ENCODE results near the gene BST2. TPM values are rescaled to one million over a fixed set of nuclear protein-coding genes. Genes with fewer than 3 reads are reported as not detected.

BST2 gene
- total RNA-seq, 4 donors from 2014 or later = 25.3 to 59.7 (median 51.0) TPM

DNA sequence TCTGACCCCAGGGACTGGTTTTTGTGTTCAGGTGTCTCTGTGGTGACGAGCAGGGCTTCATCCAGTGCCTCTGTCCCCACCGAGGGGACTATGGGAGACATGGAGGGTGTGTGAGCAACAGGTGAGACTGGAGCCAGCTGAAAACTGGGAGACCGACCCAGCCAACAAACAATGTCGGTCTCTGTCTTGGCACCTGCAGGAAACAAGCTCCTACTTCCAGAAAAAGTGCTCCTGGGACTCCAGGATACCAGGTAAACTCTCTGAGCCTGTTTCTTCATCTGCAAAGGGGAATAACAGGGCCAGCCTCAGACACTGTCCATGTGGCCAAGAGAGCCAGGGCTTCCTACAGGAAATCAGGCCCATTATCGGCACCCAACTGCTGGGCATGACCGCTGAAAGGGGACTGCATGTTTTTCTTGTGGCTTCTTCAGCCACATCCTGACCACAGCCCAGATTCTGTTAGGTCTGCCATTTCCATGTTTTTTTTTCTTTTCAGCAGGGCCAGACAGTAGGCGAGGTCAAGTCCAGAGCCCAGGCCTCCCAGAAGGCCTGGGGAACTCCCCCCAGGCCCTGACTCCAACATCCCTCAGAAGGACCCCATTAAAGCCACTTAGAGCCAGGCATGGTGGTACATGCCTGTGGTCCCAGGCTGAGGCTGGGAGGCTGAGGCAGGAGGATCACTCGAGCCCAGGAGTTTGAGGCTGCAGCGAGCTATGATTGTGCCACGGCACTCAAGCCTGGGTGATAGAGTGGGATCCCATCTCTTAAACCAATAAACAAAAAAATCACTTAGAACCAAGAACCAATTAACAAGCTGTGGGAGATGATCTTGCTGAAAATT, 836 bp upstream of the BST2 start:
- Histone ChIP-seq H3K36me3 (peaks cover 0 to 3% (median 0%) of the 10 kb centered on the region in 4 donors), H3K4me3 (peak overlapping the region; percentile 43 to 56 (median 48)), H3K9me3 (no peaks in the 10 kb centered on the region), H3K4me1 (peaks cover 5 to 40% (median 27%) of the 10 kb centered on the region in 4 donors), H3K27ac (replicated peaks in 1 of 4) (peak overlapping the region; percentile 71 to 79 (median 76)), H3K27me3 (peaks cover 0 to 23% (median 2%) of the 10 kb centered on the region in 4 donors)
- 74% methylated on average over 10 of the region's 10 CpGs for WGBS
- intact Hi-C loops (cut with DNase I) = no loop called here
- TF ChIP-seq POLR2AphosphoS5 (IDR thresholded peaks at IDR 0.05) (no peak), EP300 (IDR thresholded peaks at IDR 0.05) (no peak), POLR2A (IDR thresholded peaks at IDR 0.05; ENCODE audit: low read depth) (no peak)
- TF ChIP-seq, protein P1, sequence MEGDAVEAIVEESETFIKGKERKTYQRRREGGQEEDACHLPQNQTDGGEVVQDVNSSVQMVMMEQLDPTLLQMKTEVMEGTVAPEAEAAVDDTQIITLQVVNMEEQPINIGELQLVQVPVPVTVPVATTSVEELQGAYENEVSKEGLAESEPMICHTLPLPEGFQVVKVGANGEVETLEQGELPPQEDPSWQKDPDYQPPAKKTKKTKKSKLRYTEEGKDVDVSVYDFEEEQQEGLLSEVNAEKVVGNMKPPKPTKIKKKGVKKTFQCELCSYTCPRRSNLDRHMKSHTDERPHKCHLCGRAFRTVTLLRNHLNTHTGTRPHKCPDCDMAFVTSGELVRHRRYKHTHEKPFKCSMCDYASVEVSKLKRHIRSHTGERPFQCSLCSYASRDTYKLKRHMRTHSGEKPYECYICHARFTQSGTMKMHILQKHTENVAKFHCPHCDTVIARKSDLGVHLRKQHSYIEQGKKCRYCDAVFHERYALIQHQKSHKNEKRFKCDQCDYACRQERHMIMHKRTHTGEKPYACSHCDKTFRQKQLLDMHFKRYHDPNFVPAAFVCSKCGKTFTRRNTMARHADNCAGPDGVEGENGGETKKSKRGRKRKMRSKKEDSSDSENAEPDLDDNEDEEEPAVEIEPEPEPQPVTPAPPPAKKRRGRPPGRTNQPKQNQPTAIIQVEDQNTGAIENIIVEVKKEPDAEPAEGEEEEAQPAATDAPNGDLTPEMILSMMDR (IDR thresholded peaks at IDR 0.05) = no peak
- no peak for DNase-seq (ENCODE audit: extremely low spot score)

DNA sequence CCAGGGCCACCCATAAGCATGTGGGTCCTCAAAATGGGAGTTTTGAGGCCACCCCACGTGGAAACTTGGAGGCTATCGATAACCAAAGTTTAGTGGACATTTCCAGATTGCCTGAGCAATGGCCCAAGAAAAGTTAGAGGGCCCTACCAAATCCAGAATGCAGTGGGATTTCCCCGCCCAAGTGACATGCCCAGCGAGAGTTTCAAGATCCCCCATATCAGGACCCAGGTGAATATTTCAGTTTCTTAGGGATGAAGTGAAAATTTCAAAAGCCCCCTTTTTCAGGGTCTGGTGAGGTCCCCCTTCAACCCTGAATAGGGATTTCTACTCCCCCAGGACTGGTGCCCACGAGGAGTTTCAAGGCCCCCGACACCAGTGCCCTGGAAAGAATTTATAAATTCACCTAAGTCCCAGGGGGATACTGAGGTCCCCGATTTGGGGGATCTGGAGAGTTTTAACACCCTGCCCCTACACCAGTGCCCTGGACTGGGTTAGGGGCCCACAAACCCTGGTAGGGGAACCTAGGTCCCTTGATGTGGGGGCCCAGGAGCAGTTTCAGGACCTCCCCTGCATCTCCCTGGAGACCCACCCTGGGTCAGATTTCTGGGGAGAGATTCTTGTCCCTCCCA, 695 bp downstream of the BST2 start:
- intact Hi-C loops (cut with DNase I) = no loop called here
- 74% methylated on average over 6 of the region's 7 CpGs for WGBS
- H3K27ac ChIP-seq (replicated peaks in 1 of 4) = peak overlapping the region; percentile 71 to 79 (median 76)

DNA sequence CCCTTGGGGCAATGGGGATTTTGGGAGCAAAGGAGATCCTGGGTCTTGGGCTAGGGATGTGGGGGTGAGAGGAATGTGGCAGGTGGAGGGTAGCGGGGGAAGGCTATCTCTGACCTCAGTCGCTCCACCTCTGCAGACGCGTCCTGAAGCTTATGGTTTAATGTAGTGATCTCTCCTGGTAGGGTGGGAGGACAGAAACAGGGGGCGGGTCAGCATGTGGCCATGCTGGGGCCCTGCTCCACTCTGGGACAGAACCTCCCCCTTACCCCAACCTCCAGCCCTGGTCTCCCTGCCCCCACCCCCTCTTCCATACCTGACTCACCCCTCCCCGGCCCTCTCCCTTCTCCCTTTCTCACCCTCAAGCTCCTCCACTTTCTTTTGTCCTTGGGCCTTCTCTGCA, 1.4 kb downstream of the BST2 start:
- intact Hi-C loops (cut with DNase I) = no loop called here

More for the DNA sequence above, 695 bp downstream of the BST2 start:
- peaks cover 0 to 13% (median 0%) of the 10 kb centered on the region in 4 donors for H3K36me3 ChIP-seq
- no peak for TF ChIP-seq EP300 (IDR thresholded peaks at IDR 0.05)
- TF ChIP-seq POLR2A (IDR thresholded peaks at IDR 0.05; ENCODE audit: low read depth) = no peak
- TF ChIP-seq, protein P1 (IDR thresholded peaks at IDR 0.05) = no peak
- TF ChIP-seq POLR2AphosphoS5 (IDR thresholded peaks at IDR 0.05) = no peak
- DNase-seq (ENCODE audit: extremely low spot score) = no peak
- H3K9me3 ChIP-seq = no peaks in the 10 kb centered on the region
- peak overlapping the region; percentile 43 to 56 (median 48) for H3K4me3 ChIP-seq
- peaks cover 11 to 40% (median 27%) of the 10 kb centered on the region in 4 donors for H3K4me1 ChIP-seq
- peaks cover 0 to 38% (median 2%) of the 10 kb centered on the region in 4 donors for H3K27me3 ChIP-seq

DNA sequence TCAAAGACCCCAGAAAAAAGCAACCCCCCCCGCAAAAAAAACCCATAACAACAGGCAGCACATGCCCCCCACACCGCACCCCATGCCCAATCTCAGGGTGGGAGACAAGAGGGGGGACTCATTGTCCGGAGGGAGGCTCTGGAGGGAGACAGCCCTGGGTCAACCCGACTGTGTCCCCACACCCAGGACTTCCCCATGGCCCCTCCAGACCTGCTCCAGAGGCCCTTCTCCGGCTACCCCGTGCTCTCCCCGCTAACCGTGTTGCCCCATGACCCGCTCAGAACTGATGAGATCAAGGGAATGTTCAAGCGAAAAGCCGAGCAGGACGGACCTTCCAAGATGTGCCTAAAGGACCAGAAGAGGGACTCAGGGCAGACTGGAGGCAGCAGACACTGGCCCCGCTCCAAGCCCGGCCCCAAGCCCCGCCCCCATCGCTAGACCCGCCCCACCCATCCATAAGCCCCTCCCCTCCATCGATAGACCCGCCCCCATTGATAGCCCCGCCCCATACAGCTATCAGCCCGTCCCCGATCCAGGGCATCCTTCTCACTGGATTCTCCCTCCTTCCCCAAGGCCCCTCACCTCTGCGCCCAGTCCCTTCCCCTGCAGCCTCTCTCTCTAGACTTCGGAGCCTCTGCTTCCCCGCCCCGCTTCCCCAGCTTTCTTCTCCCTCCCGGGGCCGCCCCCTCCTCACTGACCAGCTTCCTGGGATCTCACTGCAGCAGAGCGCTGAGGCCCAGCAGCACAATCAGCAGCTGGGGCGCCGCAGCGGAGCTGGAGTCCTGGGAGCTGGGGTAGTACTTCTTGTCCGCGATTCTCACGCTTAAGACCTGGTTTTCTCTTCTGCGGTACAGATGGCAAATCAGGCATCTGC, 2.2 kb downstream of the BST2 start:
- peak overlapping the region; percentile 43 to 56 (median 48) for H3K4me3 ChIP-seq
- no peak for TF ChIP-seq POLR2A (IDR thresholded peaks at IDR 0.05; ENCODE audit: low read depth)
- TF ChIP-seq, protein P1 (IDR thresholded peaks at IDR 0.05) = no peak
- no peak for TF ChIP-seq EP300 (IDR thresholded peaks at IDR 0.05)
- TF ChIP-seq POLR2AphosphoS5 (IDR thresholded peaks at IDR 0.05) = no peak
- 47% methylated on average over 24 of the region's 36 CpGs for WGBS
- intact Hi-C loops (cut with DNase I) = no loop called here
- no peak for DNase-seq (ENCODE audit: extremely low spot score)
- peak overlapping the region in 2 of 4 donors; percentile 3 to 71 for H3K27ac ChIP-seq (replicated peaks in 1 of 4)
- peaks cover 0 to 13% (median 0%) of the 10 kb centered on the region in 4 donors for H3K36me3 ChIP-seq
- peaks cover 11 to 40% (median 27%) of the 10 kb centered on the region in 4 donors for H3K4me1 ChIP-seq
- H3K27me3 ChIP-seq = peaks cover 0 to 40% (median 2%) of the 10 kb centered on the region in 4 donors
- H3K9me3 ChIP-seq = no peaks in the 10 kb centered on the region

More for the DNA sequence above, 1.4 kb downstream of the BST2 start:
- H3K4me1 ChIP-seq = peaks cover 11 to 40% (median 27%) of the 10 kb centered on the region in 4 donors
- H3K9me3 ChIP-seq = no peaks in the 10 kb centered on the region
- no peak for DNase-seq (ENCODE audit: extremely low spot score)
- H3K27ac ChIP-seq (replicated peaks in 1 of 4) = peak overlapping the region in 3 of 4 donors; percentile 22 to 71 (median 31)
- 86% methylated on average over 6 of the region's 6 CpGs for WGBS
- TF ChIP-seq POLR2AphosphoS5 (IDR thresholded peaks at IDR 0.05) (no peak), EP300 (IDR thresholded peaks at IDR 0.05) (no peak), POLR2A (IDR thresholded peaks at IDR 0.05; ENCODE audit: low read depth) (no peak)
- TF ChIP-seq, protein P1 (IDR thresholded peaks at IDR 0.05) = no peak
- H3K4me3 ChIP-seq = peak overlapping the region; percentile 43 to 56 (median 48)
- peaks cover 0 to 38% (median 2%) of the 10 kb centered on the region in 4 donors for H3K27me3 ChIP-seq
- peaks cover 0 to 13% (median 0%) of the 10 kb centered on the region in 4 donors for H3K36me3 ChIP-seq
